ENCODE data around the gene RPS21. TPM values are rescaled to one million over a fixed set of nuclear protein-coding genes. Genes with fewer than 3 reads are reported as not detected.

RPS21 gene
- total RNA-seq, 1 donor from 2014 or later, result 5,743 TPM

- Histone ChIP-seq H3K27me3 (ENCODE audit: control insufficient read depth, insufficient read depth, low read length) (no peaks in the 10 kb centered on the region), H3K4me3 (ENCODE audit: low read depth, low read length) (no peak overlapping the region), H3K36me3 (ENCODE audit: control insufficient read depth, insufficient read depth, low read length) (no peaks in the 10 kb centered on the region)
- TF ChIP-seq CTCF (IDR thresholded peaks at IDR 0.05; ENCODE audit: insufficient read depth, low read length, poor library complexity, severe bottlenecking), result peak; percentile 12
- DNase-seq (ENCODE audit: low read depth), result no peak
Measured at GRCh38 chr20:62362991-62363919, 23.6 kb upstream of the RPS21 start.

- Histone ChIP-seq H3K27me3 (ENCODE audit: control insufficient read depth, insufficient read depth, low read length) (no peaks in the 10 kb centered on the region), H3K4me3 (ENCODE audit: low read depth, low read length) (peak overlapping the region; percentile 82), H3K36me3 (ENCODE audit: control insufficient read depth, insufficient read depth, low read length) (no peaks in the 10 kb centered on the region)
- no peak for DNase-seq (ENCODE audit: low read depth)
- no peak for TF ChIP-seq CTCF (IDR thresholded peaks at IDR 0.05; ENCODE audit: insufficient read depth, low read length, poor library complexity, severe bottlenecking)
Measured at GRCh38 chr20:62363920-62364851, 22.7 kb upstream of the RPS21 start.

GRCh38 chr20:62364911-62365736, 21.8 kb upstream of the RPS21 start:
- TF ChIP-seq CTCF (IDR thresholded peaks at IDR 0.05; ENCODE audit: insufficient read depth, low read length, poor library complexity, severe bottlenecking), result no peak
- H3K36me3 ChIP-seq (ENCODE audit: control insufficient read depth, insufficient read depth, low read length), result no peaks in the 10 kb centered on the region
- no peak for DNase-seq (ENCODE audit: low read depth)
- no peaks in the 10 kb centered on the region for H3K27me3 ChIP-seq (ENCODE audit: control insufficient read depth, insufficient read depth, low read length)
- peak overlapping the region; percentile 82 for H3K4me3 ChIP-seq (ENCODE audit: low read depth, low read length)

GRCh38 chr20:62365814-62366369, 21.0 kb upstream of the RPS21 start:
- Histone ChIP-seq H3K4me3 (ENCODE audit: low read depth, low read length) (peak overlapping the region; percentile 82), H3K36me3 (ENCODE audit: control insufficient read depth, insufficient read depth, low read length) (no peaks in the 10 kb centered on the region), H3K27me3 (ENCODE audit: control insufficient read depth, insufficient read depth, low read length) (no peaks in the 10 kb centered on the region)
- no peak for DNase-seq (ENCODE audit: low read depth)
- TF ChIP-seq CTCF (IDR thresholded peaks at IDR 0.05; ENCODE audit: insufficient read depth, low read length, poor library complexity, severe bottlenecking), result no peak

All from kidney epithelial cell (primary cell).